AG04450 (cell line): Measurements from ENCODE around the gene SCUBE3. TPM values are rescaled to one million over a fixed set of nuclear protein-coding genes. Genes with fewer than 3 reads are reported as not detected.

ENCODE experiments used
- CTCF ChIA-PET: fragments of 300-600, 350-600 bp; formaldehyde crosslinking; extraction: SDS; loops from one replicate; lab custom pipeline; 2022; ENCODE audit warnings: antibody characterized with exemption, inconsistent platforms; lab: Charles Lee
- POLR2A ChIA-PET: fragments of 350-600 bp; formaldehyde crosslinking; extraction: SDS; loops from one replicate; lab custom pipeline; 2021; ENCODE audit warnings: antibody characterized with exemption, inconsistent platforms; lab: Yijun Ruan, JAX
- DNase-seq: peaks from one replicate; pipeline ENCODE4 v3.0.0-alpha.2; 2011; ENCODE audit warnings: low read depth, low spot score
- H3K27ac ChIP-seq: one replicate; pipeline ENCODE4 v1.5.1; 2012; ENCODE audit warnings: low read depth, low read length, control low read depth
- H3K27me3 ChIP-seq: one replicate; pipeline ENCODE4 v1.6.0; 2012; ENCODE audit warnings: low read length; ENCODE audit not compliant: control insufficient read depth, insufficient read depth
- H3K4me3 ChIP-seq: 2 replicates; pipeline ENCODE4 v1.5.1; 2011; ENCODE audit warnings: mild to moderate bottlenecking, low read depth, low read length, control low read depth
- H3K9me3 ChIP-seq: 2 replicates; pipeline ENCODE4 v1.5.1; 2012; ENCODE audit warnings: low read length; ENCODE audit not compliant: control insufficient read depth, insufficient read depth
- CTCF ChIP-seq: IDR thresholded peaks from 2 replicates; pipeline ENCODE4 v1.5.1; 2011; ENCODE audit warnings: low read depth, low read length, control low read depth, inconsistent platforms
- polyA plus RNA-seq: library from polyadenylated mRNA; depleted of rRNA; stranded (reverse); fragments of >200 nt; gene quantifications from 2 replicates; pipeline ENCODE4 v1.2.3, GENCODE V29; 2011

Gene SCUBE3
- polyA plus RNA-seq, 1 experiment, result 6.7 TPM

GRCh38 chr6:35228481-35228880 is 14.7 kb downstream of the SCUBE3 start:
- ChIA-PET CTCF (interaction anchor here (0.9 to 4.6 kb wide), 4 partner anchors 9 to 23 kb away, joined by 3 to 50 read pairs (median 8); no protein-coding TSS in a partner anchor), POLR2A (no interaction called here)
- H3K27ac ChIP-seq, result no peak overlapping the region
- no peak for DNase-seq
- no peak for TF ChIP-seq CTCF
- no peaks in the 10 kb centered on the region for H3K27me3 ChIP-seq
- H3K9me3 ChIP-seq, result no peaks in the 10 kb centered on the region
- H3K4me3 ChIP-seq, result no peak overlapping the region

- ChIA-PET CTCF (interaction anchor here (0.9 to 4.6 kb wide), 4 partner anchors 9 to 24 kb away, joined by 3 to 50 read pairs (median 4); no protein-coding TSS in a partner anchor), POLR2A (no interaction called here)
- Histone ChIP-seq H3K9me3 (no peaks in the 10 kb centered on the region), H3K27me3 (no peaks in the 10 kb centered on the region), H3K27ac (no peak overlapping the region), H3K4me3 (no peak overlapping the region)
- no peak for DNase-seq
- no peak for TF ChIP-seq CTCF
Observed at GRCh38 chr6:35229304-35229703, 15.5 kb downstream of the SCUBE3 start.

- DNase-seq, result no peak
- ChIA-PET CTCF (interaction anchor here (1.2 to 4.6 kb wide), 4 partner anchors 11 to 248 kb away, joined by 3 to 50 read pairs (median 4); no protein-coding TSS in a partner anchor), POLR2A (no interaction called here)
- Histone ChIP-seq H3K27me3 (no peaks in the 10 kb centered on the region), H3K9me3 (peaks cover 10% of the 10 kb centered on the region), H3K27ac (no peak overlapping the region), H3K4me3 (no peak overlapping the region)
- no peak for TF ChIP-seq CTCF
Observed at GRCh38 chr6:35230498-35230897, 16.7 kb downstream of the SCUBE3 start.

- CTCF ChIA-PET, result interaction anchor here (0.6 to 4.6 kb wide), 4 partner anchors 10 to 248 kb away, joined by 3 to 50 read pairs (median 3); no protein-coding TSS in a partner anchor
- DNase-seq, result no peak
- POLR2A ChIA-PET, result no interaction called here
- no peak for TF ChIP-seq CTCF
- peaks cover 14% of the 10 kb centered on the region for H3K9me3 ChIP-seq
- H3K4me3 ChIP-seq, result no peak overlapping the region
- no peaks in the 10 kb centered on the region for H3K27me3 ChIP-seq
- no peak overlapping the region for H3K27ac ChIP-seq
Observed at GRCh38 chr6:35230950-35231349, 17.2 kb downstream of the SCUBE3 start.

- no peak for DNase-seq
- peaks cover 14% of the 10 kb centered on the region for H3K9me3 ChIP-seq
- CTCF ChIA-PET, result interaction anchor here (0.6 to 4.6 kb wide), 4 partner anchors 10 to 249 kb away, joined by 3 to 50 read pairs (median 3); no protein-coding TSS in a partner anchor
- no peak for TF ChIP-seq CTCF
- no peak overlapping the region for H3K4me3 ChIP-seq
- POLR2A ChIA-PET, result no interaction called here
- no peaks in the 10 kb centered on the region for H3K27me3 ChIP-seq
- H3K27ac ChIP-seq, result no peak overlapping the region
Observed at GRCh38 chr6:35231563-35231962, 17.8 kb downstream of the SCUBE3 start.
